ENCODE measurements around the gene DCUN1D3. TPM values are rescaled to one million over a fixed set of nuclear protein-coding genes. Genes with fewer than 3 reads are reported as not detected.
"Not testable (repeated sequence)": the region's sequence is repeated elsewhere in the genome, so short reads cannot be mapped to it uniquely, and the experiment has no call there.

DCUN1D3 gene
- polyA plus RNA-seq, 12 donors = 3.9 to 7.0 (median 6.0) TPM; not detected in 1

DNA sequence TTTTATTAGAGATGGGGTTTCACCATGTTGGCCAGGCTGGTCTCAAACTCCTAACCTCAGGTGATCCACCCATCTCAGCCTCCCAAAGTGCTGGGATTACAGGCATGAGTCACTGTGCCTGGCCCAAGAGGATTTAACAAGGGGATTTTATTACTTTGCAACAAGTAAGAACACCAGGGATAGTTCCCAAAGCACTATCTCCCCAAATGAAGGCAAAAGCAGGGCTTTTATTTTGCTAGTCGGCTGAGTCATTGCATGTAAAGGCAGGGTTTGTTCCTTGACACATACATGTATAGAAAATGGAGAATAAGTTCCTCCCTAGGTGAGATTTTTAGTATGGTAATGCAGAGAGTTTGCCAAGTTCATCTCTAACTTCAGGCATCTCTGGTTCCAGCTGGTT, 69.8 kb downstream of the DCUN1D3 start:
- DNase-seq = no peak

DNA sequence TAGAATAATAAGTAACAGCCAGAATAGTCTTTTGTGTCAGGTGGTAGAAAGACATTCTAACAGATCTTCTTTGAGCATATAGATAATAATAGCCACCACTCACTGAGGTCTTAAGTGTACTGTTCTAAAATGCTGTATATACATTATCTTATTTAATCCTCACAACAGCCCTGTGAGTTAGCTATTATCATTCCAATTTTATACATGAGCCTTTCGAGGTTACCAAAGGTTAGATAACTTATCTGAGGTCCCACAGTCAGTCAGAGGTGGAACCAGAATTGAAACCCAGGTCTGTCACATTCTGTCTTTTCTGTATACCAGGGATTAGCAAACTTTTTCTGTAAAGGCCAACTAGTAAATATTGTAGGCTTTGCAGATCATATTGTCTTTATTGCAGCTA, 70.6 kb downstream of the DCUN1D3 start:
- no peak for DNase-seq

DNA sequence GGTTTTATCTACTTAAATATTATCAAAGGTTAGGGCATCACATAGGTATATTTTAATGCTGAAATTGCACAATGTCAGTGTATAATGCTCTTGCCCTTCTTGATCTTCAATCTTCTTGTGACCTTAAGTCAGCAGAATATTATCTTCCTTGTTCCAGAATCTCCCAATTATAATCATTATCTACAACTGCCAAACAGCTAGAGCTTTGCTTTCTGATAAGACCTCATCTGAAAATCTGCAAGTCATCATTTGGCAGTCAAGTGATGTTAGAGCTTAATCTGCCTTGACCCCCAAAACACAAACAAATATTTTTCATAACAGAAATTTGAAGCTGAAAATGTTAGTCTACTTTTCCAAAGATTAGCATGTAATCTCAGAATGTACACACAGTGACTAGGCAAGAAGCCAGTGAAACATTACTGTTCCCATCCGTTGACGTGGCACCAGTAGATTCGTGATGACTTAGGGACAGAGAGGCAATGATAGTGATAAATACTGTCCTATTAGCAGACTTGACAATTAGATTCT, 74.1 kb downstream of the DCUN1D3 start:
- no peak for DNase-seq

DNA sequence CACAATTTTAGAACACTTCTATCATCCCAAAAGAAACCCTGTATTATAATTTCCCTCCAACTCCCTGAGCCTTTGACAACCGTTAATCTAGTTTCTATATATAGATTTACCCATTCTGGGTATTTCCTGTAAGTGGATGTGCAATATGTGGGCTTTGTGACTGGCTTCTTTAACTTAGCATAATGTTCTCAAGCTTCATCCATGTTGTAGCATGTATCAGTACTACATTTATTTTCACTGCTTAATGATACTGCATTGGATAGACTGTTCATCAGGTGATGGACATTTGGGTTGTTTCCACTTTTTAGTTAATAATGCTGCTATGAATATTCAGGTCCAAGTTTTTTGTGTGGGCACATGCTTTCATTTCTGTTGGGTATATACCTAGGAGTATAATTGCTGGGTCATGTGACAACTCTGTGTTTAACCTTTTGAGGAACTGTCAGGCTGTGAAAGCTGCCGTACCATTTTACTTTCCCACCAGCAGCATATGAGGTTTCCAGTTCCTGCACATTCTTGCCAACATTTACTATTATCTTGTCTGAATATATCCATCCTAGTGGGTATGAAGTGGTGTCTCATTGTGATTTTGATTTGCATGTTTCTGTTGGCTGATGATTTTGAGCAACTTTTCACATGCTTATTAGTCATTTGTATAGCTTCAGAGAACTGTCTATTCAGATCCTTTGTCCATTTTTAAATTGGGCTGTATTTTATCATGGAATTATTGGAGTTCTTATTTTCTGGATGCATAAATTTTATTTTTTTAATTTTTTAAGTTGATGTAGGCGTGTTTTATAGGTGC, 77.4 kb downstream of the DCUN1D3 start:
- DNase-seq = no peak

DNA sequence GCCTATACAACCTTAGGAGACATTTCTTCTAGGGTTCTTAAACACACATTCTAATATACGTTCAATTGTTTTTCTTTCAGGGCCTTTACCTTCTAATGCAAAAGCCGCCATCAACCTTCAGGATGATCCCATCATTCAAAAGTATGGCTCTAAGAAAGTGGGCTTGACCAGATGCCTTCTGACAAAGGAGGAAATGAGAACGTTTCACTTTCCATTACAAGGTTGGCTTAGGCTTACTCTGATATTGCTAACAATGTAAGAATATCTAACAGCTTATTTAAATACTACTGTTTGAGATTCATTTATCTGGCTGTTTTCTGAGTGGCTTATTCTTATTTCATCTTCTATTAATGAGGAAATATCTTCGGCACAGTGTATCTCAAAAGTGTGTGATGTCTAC, 78.5 kb downstream of the DCUN1D3 start:
- no peak for DNase-seq

DNA sequence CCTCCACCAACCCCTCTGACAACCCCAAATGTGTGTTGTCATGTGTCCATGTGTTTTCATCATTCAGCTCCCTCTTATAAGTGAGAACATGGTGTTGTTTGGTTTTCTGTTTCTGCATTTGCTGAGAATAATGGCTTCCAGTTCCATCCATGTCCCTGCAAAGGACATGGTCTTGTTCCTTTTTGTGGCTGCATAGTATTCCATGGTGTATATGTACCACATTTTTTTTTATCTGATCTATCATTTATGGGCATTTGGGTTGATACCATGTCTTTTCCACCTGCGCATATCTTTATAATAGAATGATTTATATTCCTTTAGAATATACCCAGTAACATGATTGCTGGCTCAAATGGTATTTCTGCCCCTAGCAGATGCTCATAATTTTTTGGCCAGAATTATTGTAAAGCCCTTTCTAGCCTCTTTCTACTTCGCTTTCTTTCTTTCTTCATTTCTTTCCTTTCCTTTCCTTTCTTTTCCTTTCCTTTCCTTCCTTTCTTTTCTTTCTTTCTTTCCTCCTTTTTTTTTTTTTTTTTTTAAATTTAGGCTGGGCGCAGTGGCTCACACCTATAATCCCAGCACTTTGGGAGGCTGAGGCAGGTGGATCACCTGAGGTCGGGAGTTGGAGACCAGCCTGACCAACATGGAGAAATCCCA, 81.1 kb downstream of the DCUN1D3 start:
- DNase-seq = no peak

DNA sequence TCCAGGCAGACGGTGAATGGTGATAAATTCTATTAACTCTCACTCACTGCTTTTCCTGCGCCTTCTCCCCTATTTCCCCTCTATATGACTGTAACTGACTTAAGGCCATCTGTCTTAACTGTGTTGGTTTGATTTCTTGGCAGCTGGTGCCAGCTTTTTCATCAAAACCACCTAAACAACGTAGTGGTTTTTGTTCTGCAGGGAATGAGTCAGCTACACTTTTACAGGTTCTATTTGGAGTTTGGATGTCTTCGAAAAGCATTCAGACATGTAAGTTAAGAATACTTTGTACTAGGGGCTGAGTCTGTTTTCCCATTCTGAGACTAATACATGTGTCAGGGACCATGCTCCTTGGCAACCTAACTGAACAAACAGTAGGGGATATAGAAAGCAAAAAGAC, 85.4 kb downstream of the DCUN1D3 start:
- DNase-seq = no peak

DNA sequence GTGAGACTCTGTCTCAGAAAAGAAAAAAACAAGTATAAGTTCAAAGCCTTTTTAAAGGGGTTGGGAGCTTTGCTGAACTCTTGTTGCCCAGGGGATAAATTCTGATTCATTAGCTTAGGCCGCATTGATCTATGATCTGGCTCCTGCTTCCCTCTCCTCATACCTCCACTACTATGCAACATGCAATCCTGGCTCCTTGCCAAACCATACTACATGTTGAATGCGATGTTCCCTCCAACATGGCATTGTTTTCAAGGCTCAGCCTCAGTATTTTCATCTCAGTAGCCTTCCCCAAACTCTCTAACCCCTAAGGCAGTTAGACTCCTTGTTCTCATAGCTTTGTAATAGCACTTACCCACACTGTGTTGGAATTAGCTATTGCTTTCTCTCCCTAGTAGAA, 87.6 kb downstream of the DCUN1D3 start:
- DNase-seq = no peak

DNA sequence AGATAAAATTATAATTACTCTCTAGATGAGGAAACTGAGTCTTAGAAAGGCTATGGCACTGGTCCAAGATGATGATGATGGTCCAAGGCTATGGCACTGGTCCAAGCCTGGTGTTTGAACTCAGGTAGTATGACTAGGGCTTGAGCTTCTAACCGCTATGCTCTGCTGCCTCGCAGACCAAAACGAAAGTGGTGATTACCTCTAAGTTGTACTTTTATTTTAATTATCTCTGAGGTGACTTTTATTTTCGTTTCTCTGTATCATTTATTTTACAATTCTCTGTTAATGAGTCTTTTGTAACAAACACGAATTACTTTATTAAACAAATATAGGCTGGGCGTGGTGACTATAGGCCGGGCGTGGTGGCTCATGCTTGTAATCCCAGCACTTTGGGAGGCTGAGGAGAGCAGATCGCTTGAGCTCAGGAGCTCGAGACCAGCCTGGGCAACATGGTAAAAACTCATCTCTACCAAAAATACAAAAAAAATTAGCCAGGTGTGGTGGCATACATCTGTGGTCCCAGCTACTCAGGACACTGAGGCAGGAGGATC, 88.2 kb downstream of the DCUN1D3 start:
- no peak for DNase-seq

DNA sequence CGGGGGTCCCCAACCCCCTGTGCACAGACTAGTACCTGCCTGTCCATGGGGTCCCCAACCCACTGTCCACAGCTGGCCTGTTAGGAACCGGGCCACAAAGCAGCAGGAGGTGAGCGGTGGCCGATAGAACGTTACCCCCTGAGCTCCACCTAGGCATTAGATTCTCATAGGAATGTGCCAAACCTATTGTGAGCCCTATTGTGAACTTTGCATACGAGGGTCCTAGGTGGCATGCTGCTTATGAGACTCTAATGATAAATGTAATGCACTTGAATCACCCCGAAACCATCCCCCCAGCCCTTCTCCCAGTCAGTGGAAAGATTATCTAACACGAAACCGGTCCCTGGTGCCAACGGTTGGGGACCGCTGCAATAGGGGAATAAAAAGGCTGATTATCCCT, 92.3 kb downstream of the DCUN1D3 start:
- DNase-seq = no peak

DNA sequence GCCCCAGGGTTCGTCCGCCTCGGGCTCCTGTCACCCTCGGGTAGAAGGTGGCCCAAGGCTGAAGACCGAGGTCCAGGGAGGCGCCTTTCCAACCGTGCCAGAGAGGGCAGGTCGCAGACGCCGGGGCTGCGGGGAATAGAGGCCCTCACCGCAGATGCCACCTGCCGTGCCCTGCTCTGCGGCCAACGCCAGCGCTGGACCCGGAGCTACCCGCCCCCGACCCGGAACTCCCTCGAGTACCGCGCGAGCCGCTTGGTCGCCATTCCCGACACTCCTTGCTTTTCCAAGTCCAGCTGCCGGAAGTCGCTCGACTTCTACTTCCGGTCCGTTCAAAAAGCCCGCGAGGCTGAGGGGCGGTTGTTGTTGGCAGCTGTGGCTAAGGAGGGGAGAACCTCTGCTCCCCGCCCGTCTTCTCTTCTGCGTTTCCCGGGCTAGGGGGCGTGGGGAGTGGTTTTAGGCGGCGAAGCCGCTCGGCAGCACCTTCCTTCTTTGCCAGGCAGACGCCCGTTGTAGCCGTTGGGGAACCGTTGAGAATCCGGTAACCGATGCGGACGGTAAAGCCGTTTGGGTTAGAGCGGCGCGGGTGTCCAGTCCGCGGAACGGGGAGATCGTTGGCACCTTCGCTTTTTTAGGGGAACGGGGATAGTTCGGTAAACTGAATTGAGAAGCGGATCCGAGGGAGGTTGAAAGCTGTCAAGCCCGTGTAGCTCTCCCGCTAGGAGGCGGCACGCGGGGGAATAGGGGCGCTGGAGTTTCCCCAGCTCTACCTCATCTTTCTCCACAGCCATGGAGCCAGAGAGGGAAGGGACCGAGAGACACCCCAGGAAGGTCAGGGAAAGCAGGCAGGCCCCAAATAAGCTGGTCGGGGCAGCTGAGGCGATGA, 93.7 kb downstream of the DCUN1D3 start, which contains the start of the genes ERI2 and REXO5:
Gene ERI2, minus strand, starts transcription at position 305 of the 883 bp plus-strand sequence. Its CDS starts 42 bp downstream, at position 263.
Gene REXO5, plus strand, starts transcription at position 360 of the 883 bp plus-strand sequence. Its CDS starts 427 bp downstream, at position 787.
- DNase-seq = peak; percentile 96

DNA sequence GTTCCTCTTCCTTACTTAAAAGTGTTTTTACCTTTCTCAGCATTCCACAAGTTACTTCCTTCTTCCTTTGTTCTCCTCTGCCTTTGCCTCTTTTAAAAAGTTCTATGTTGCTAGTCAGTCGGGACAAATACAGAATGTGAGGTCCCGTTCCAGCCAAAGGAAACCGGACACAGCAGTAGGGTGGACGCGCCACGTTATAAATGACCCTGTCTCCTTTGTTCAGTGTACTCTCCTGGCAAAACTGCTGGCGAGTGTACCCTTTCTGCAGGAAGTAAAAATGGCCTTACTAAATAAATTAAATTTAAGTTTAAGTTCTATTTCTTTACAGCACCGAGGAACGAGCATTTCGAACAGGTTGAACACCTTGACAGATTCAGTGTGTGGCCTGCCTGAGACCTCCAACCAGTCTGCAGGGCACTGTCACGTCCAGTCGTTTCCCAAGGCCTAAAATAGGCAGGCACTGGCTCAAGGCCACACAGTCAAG, 94.4 kb downstream of the DCUN1D3 start:
- not testable (repeated sequence) for DNase-seq

Other genes with a start within 250 kb of the DCUN1D3 start
- under 1 TPM in 3 of 12 donors, not detected in 9; 0.18 to 0.33 (median 0.22) TPM for gene ACSM1, start 202.7 kb downstream of the DCUN1D3 start, polyA plus RNA-seq (ENCODE audit: insufficient read length in 12 of 12)
- 10 to 100 TPM in 11 of 12 donors, not detected in 1; 25.7 to 44.7 (median 34.3) TPM for gene THUMPD1, start 158.5 kb downstream of the DCUN1D3 start, polyA plus RNA-seq (ENCODE audit: insufficient read length in 12 of 12)
- gene ACSM3, start 136.3 kb downstream of the DCUN1D3 start, polyA plus RNA-seq (ENCODE audit: insufficient read length in 12 of 12) = 10 to 100 TPM in 1 of 12 donors, 1 to 10 TPM in 10, not detected in 1; 1.7 to 17.4 (median 4.1) TPM
- gene ERI2, start 93.9 kb downstream of the DCUN1D3 start, polyA plus RNA-seq (ENCODE audit: insufficient read length in 12 of 12) = 10 to 100 TPM in 11 of 12 donors, not detected in 1; 14.9 to 28.7 (median 21.1) TPM
- gene REXO5, start 93.8 kb downstream of the DCUN1D3 start, polyA plus RNA-seq (ENCODE audit: insufficient read length in 12 of 12) = 1 to 10 TPM in 10 of 12 donors, not detected in 2; 3.7 to 7.9 (median 5.6) TPM
- gene LYRM1, start 413 bp upstream of the DCUN1D3 start, polyA plus RNA-seq (ENCODE audit: insufficient read length in 12 of 12) = 10 to 100 TPM in 11 of 12 donors, not detected in 1; 18.8 to 25.2 (median 22.5) TPM

Data from muscle of arm (tissue), 12 donors.